Measurements from ENCODE around the gene MSX2. TPM values are rescaled to one million over a fixed set of nuclear protein-coding genes. Genes with fewer than 3 reads are reported as not detected.
A peak's percentile ranks its signal among the peaks of the same experiment; 100 is the strongest.

Gene MSX2
- total RNA-seq (0.79 TPM), polyA plus RNA-seq (not detected)

DNA sequence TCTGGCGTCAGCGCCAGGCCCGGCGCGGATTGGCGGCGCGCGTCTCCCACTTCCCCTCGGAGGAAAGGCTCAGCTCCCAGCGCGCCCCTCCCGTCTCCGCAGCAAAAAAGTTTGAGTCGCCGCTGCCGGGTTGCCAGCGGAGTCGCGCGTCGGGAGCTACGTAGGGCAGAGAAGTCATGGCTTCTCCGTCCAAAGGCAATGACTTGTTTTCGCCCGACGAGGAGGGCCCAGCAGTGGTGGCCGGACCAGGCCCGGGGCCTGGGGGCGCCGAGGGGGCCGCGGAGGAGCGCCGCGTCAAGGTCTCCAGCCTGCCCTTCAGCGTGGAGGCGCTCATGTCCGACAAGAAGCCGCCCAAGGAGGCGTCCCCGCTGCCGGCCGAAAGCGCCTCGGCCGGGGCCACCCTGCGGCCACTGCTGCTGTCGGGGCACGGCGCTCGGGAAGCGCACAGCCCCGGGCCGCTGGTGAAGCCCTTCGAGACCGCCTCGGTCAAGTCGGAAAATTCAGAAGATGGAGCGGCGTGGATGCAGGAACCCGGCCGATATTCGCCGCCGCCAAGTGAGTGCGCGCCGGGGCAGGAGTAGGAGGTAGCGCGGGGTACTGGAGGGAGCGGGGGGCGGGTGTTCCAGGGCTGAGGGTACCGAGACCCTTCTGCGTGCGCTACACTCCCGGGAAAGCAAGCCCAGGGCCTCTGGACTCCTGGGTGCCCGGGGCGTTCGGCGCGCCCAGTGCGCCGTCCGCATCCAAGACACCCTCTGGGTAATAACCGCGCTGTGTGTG is at the start of gene MSX2:
Gene MSX2, plus strand, starts transcription at position 99 of the 777 bp plus-strand sequence. Its CDS starts 78 bp downstream, at position 177.
- Mint-ChIP-seq H3K27ac (no peak within 1 kb of the TSS), H3K4me1 (peaks cover 0 to 15% (median 11%) of the 10 kb centered on the region in 4 donors), H3K4me3 (peak within 1 kb of the TSS in 3 of 4 donors; percentile 27 to 68 (median 36)), H3K9me3 (peaks cover 0 to 8% (median 0%) of the 10 kb centered on the region in 7 donors), H3K36me3 (no peaks in the 10 kb centered on the region), H3K27me3 (peaks cover 87% of the 10 kb centered on the region)
- Histone ChIP-seq H3K9me3 (ENCODE audit: control insufficient read depth in 2 of 2, low read length in 2 of 2) (no peaks in the 10 kb centered on the region), H3K27me3 (ENCODE audit: control insufficient read depth, insufficient read depth, low read length) (peaks cover 47% of the 10 kb centered on the region), H3K4me3 (ENCODE audit: low read depth, low read length) (peak within 1 kb of the TSS; percentile 31), H3K27ac (ENCODE audit: insufficient read depth, low read length, poor library complexity, severe bottlenecking) (no peak within 1 kb of the TSS), H3K4me1 (ENCODE audit: control insufficient read depth, insufficient read depth, low read length, poor library complexity, severe bottlenecking) (peaks cover 6% of the 10 kb centered on the region), H3K36me3 (ENCODE audit: control insufficient read depth, insufficient read depth, low read length) (no peaks in the 10 kb centered on the region)
- no peak for ATAC-seq (ENCODE audit: low read depth in 2 of 2)
- DNase-seq = peak in 1 of 3 donors; percentile 11

DNA sequence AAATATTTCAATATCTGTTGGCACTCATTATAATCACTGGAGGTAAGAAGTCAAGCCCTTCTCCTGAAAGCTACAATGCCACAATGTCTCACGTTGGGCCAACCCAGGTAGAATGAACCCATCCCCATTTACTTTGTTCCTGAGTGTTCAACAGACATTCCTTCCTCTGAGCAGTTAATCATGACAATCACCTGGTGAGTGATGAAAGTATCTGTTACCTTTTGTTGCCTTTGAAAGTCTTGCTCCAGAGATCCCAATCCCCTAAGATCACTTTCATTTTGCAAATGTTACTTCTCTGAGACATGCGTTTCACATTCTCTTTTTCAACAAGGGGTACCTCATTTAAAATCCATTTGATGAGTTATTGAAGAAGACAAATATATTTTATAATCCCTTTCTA is 49.3 kb upstream of the MSX2 start:
- no peak overlapping the region for H3K4me3 Mint-ChIP-seq
- no peaks in the 10 kb centered on the region for H3K36me3 Mint-ChIP-seq
- peaks cover 0 to 2% (median 0%) of the 10 kb centered on the region in 7 donors for H3K9me3 Mint-ChIP-seq
- H3K4me1 Mint-ChIP-seq = no peaks in the 10 kb centered on the region
- no peaks in the 10 kb centered on the region for H3K27me3 ChIP-seq (ENCODE audit: control insufficient read depth, insufficient read depth, low read length)
- no peaks in the 10 kb centered on the region for H3K9me3 ChIP-seq (ENCODE audit: control insufficient read depth in 2 of 2, low read length in 2 of 2)
- H3K4me3 ChIP-seq (ENCODE audit: low read depth, low read length) = no peak overlapping the region
- no peak for ATAC-seq (ENCODE audit: low read depth in 2 of 2)
- DNase-seq = no peak
- H3K27me3 Mint-ChIP-seq = peaks cover 4% of the 10 kb centered on the region
- no peak overlapping the region for H3K27ac Mint-ChIP-seq
- H3K36me3 ChIP-seq (ENCODE audit: control insufficient read depth, insufficient read depth, low read length) = no peaks in the 10 kb centered on the region
- no peaks in the 10 kb centered on the region for H3K4me1 ChIP-seq (ENCODE audit: control insufficient read depth, insufficient read depth, low read length, poor library complexity, severe bottlenecking)
- H3K27ac ChIP-seq (ENCODE audit: insufficient read depth, low read length, poor library complexity, severe bottlenecking) = no peak overlapping the region

DNA sequence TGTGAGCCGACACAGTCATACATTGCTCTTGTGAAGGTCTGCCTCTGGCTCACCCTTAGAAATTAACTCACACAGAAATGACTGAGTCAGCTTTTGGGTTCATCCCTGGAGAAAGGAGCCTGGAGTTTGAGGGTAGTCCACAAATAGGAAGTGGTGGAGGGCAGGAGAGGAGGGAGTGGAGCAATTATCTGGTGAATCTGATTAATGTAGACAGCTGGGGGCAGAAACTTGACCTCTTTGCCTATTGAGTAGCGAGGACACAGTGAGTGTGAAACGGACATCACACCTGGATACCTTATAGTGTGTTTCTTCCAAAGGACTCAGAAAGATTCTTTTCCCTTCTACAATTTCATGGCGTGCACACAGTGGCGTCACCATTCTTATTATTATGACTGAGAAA is 48.5 kb upstream of the MSX2 start:
- ATAC-seq (ENCODE audit: low read depth in 2 of 2) = no peak

DNA sequence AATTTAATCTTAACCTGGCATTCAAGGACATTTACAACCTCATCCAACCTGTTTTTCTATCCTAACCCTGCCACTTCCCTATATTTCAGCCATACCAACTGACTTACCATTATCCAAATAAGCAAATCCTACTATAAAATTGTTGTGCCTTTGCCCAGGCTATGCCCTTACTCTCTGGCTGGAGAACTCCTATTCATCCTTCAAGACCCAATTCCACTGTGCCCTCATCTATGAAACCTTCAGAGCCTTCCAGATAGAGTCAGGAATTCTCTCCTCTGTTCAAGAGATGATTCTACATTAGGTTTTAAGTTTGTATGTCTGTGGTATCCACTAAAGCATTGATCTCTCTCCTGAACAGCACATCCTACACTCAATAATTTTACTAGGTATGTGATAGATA is 46.3 kb upstream of the MSX2 start:
- no peaks in the 10 kb centered on the region for H3K9me3 ChIP-seq (ENCODE audit: control insufficient read depth in 2 of 2, low read length in 2 of 2)
- H3K27me3 ChIP-seq (ENCODE audit: control insufficient read depth, insufficient read depth, low read length) = no peaks in the 10 kb centered on the region
- no peak overlapping the region for H3K27ac ChIP-seq (ENCODE audit: insufficient read depth, low read length, poor library complexity, severe bottlenecking)
- H3K9me3 Mint-ChIP-seq = peaks cover 0 to 5% (median 0%) of the 10 kb centered on the region in 7 donors
- no peaks in the 10 kb centered on the region for H3K4me1 Mint-ChIP-seq
- no peak overlapping the region for H3K4me3 Mint-ChIP-seq
- H3K4me3 ChIP-seq (ENCODE audit: low read depth, low read length) = no peak overlapping the region
- ATAC-seq (ENCODE audit: low read depth in 2 of 2) (no peak), DNase-seq (no peak)
- H3K36me3 Mint-ChIP-seq = no peaks in the 10 kb centered on the region
- H3K27me3 Mint-ChIP-seq = no peaks in the 10 kb centered on the region
- no peaks in the 10 kb centered on the region for H3K36me3 ChIP-seq (ENCODE audit: control insufficient read depth, insufficient read depth, low read length)
- H3K4me1 ChIP-seq (ENCODE audit: control insufficient read depth, insufficient read depth, low read length, poor library complexity, severe bottlenecking) = no peaks in the 10 kb centered on the region
- H3K27ac Mint-ChIP-seq = no peak overlapping the region

More for the DNA sequence above, 48.5 kb upstream of the MSX2 start:
- H3K4me3 ChIP-seq (ENCODE audit: low read depth, low read length) = no peak overlapping the region
- H3K9me3 ChIP-seq (ENCODE audit: control insufficient read depth in 2 of 2, low read length in 2 of 2) = no peaks in the 10 kb centered on the region
- no peak overlapping the region for H3K4me3 Mint-ChIP-seq
- H3K4me1 Mint-ChIP-seq = no peaks in the 10 kb centered on the region
- no peaks in the 10 kb centered on the region for H3K27me3 ChIP-seq (ENCODE audit: control insufficient read depth, insufficient read depth, low read length)
- peaks cover 4% of the 10 kb centered on the region for H3K27me3 Mint-ChIP-seq
- DNase-seq = no peak
- H3K36me3 ChIP-seq (ENCODE audit: control insufficient read depth, insufficient read depth, low read length) = no peaks in the 10 kb centered on the region
- peaks cover 0 to 5% (median 0%) of the 10 kb centered on the region in 7 donors for H3K9me3 Mint-ChIP-seq
- no peaks in the 10 kb centered on the region for H3K36me3 Mint-ChIP-seq
- no peaks in the 10 kb centered on the region for H3K4me1 ChIP-seq (ENCODE audit: control insufficient read depth, insufficient read depth, low read length, poor library complexity, severe bottlenecking)
- H3K27ac ChIP-seq (ENCODE audit: insufficient read depth, low read length, poor library complexity, severe bottlenecking) = no peak overlapping the region
- peak overlapping the region in 1 of 3 donors; percentile 28 for H3K27ac Mint-ChIP-seq

DNA sequence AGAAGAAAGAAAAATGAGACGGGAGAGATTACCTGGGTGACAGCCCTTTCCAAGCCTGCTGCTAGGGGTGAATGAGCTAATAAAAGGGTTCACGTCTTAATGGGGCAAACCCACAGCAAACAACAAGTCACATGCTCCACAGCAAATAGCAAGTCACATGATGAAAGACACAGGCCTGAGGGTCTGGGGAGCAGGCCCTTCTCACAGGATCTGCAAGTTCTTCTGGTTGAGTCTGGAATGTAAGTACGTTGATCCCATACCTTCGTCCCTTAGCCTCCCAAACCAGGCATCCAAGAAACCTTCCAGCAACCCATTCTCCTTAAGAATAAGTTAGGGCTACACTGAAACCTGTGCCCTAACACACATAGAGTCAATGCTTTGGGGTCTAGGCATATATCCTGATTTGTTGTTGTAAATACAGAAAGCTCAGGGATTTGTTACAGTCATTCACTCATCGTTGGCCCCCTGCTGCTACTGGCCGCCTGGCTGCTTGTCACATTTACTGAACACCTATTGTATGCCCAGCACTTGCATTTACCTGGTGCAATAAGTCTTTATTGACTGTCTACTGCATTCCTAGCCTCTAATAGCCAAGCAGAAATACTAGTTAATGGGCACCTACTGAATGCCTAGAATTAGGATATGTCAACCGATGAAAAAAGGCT is 43.3 kb upstream of the MSX2 start:
- Mint-ChIP-seq H3K4me1 (no peaks in the 10 kb centered on the region), H3K27ac (no peak overlapping the region), H3K4me3 (no peak overlapping the region), H3K27me3 (no peaks in the 10 kb centered on the region), H3K36me3 (no peaks in the 10 kb centered on the region), H3K9me3 (peaks cover 0 to 7% (median 0%) of the 10 kb centered on the region in 7 donors)
- no peak for DNase-seq
- no peak for ATAC-seq (ENCODE audit: low read depth in 2 of 2)
- Histone ChIP-seq H3K27ac (ENCODE audit: insufficient read depth, low read length, poor library complexity, severe bottlenecking) (no peak overlapping the region), H3K4me3 (ENCODE audit: low read depth, low read length) (no peak overlapping the region), H3K36me3 (ENCODE audit: control insufficient read depth, insufficient read depth, low read length) (no peaks in the 10 kb centered on the region), H3K9me3 (ENCODE audit: control insufficient read depth in 2 of 2, low read length in 2 of 2) (peaks cover 0 to 2% of the 10 kb centered on the region in 2 experiments), H3K27me3 (ENCODE audit: control insufficient read depth, insufficient read depth, low read length) (no peaks in the 10 kb centered on the region), H3K4me1 (ENCODE audit: control insufficient read depth, insufficient read depth, low read length, poor library complexity, severe bottlenecking) (no peaks in the 10 kb centered on the region)

DNA sequence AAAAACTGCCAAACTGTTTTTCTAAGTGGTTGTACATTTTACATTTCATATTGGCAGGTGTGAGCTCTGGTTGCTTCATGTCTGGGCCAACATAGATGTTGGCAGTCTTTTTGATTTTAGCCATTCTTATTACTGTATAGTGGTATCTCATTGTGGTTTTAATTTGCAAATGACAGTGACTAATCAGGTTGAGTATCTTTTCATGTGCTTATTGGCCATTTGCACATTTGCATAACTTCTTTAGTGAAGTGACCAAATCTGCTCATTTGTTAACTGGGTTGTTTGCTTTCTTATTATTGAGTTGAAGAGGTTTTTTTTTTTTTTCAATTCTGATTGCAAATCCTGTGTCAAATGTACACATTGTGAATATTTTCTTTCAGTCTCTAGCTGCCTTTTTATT is 36.9 kb upstream of the MSX2 start:
- DNase-seq (no peak), ATAC-seq (ENCODE audit: low read depth in 2 of 2) (no peak)
- peaks cover 0 to 2% of the 10 kb centered on the region in 2 experiments for H3K9me3 ChIP-seq (ENCODE audit: control insufficient read depth in 2 of 2, low read length in 2 of 2)
- no peak overlapping the region for H3K4me3 ChIP-seq (ENCODE audit: low read depth, low read length)
- H3K36me3 ChIP-seq (ENCODE audit: control insufficient read depth, insufficient read depth, low read length) = no peaks in the 10 kb centered on the region
- H3K27me3 ChIP-seq (ENCODE audit: control insufficient read depth, insufficient read depth, low read length) = peaks cover 21% of the 10 kb centered on the region
- Mint-ChIP-seq H3K36me3 (no peaks in the 10 kb centered on the region), H3K27ac (no peak overlapping the region), H3K4me1 (peaks cover 0 to 3% (median 0%) of the 10 kb centered on the region in 4 donors), H3K27me3 (peaks cover 46% of the 10 kb centered on the region), H3K9me3 (peaks cover 0 to 6% (median 0%) of the 10 kb centered on the region in 7 donors), H3K4me3 (no peak overlapping the region)
- H3K27ac ChIP-seq (ENCODE audit: insufficient read depth, low read length, poor library complexity, severe bottlenecking) = no peak overlapping the region
- H3K4me1 ChIP-seq (ENCODE audit: control insufficient read depth, insufficient read depth, low read length, poor library complexity, severe bottlenecking) = no peaks in the 10 kb centered on the region

DNA sequence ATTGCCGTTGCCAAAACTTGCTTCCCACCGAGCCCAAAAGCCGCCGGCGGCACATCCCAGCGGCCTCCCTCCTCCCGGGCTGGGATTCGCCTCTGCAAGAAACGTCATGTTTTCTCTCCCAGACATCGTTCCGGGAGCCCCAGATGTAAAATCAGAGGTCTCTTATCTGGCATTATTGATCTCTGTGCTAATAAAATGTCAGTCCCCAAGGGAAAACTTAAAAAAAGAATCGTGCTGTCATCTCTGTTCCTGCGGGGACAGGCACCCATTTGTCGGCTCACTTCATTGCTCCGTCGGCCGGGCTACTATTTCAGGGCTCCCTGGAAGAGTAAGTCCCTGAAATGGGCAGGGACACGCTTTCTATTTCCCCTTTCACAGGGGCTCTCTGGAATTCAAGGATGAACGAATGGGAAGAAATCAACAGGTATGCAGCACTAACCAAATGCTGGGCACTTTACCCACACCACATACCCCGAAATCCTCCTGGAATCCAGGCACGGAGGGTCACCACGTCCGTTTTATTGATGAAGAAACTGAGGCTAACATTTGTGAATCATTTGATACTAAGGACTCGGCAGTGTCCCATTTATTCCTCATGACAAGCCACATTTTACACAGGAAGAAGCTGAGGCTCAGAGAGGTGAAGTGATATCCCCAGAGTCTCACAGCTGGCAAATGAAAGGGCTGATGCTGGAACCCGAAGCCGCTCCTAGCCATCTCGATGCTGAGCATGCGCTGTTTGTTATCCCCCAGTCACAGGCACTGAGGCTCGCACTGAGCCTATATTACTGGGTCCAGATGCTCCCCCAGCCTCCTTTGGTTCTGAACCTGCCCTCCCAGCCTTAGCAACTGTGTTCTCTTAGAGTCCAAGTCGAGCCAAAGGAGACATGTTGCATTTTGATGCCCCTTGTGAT is 35.7 kb upstream of the MSX2 start:
- Mint-ChIP-seq H3K9me3 (peaks cover 0 to 6% (median 0%) of the 10 kb centered on the region in 7 donors), H3K4me3 (no peak overlapping the region), H3K4me1 (peaks cover 0 to 3% (median 0%) of the 10 kb centered on the region in 4 donors), H3K27ac (no peak overlapping the region), H3K36me3 (no peaks in the 10 kb centered on the region), H3K27me3 (peaks cover 58% of the 10 kb centered on the region)
- H3K36me3 ChIP-seq (ENCODE audit: control insufficient read depth, insufficient read depth, low read length) = no peaks in the 10 kb centered on the region
- no peak overlapping the region for H3K4me3 ChIP-seq (ENCODE audit: low read depth, low read length)
- no peak overlapping the region for H3K27ac ChIP-seq (ENCODE audit: insufficient read depth, low read length, poor library complexity, severe bottlenecking)
- peaks cover 0 to 2% of the 10 kb centered on the region in 2 experiments for H3K9me3 ChIP-seq (ENCODE audit: control insufficient read depth in 2 of 2, low read length in 2 of 2)
- DNase-seq (no peak), ATAC-seq (ENCODE audit: low read depth in 2 of 2) (no peak)
- peaks cover 22% of the 10 kb centered on the region for H3K27me3 ChIP-seq (ENCODE audit: control insufficient read depth, insufficient read depth, low read length)
- no peaks in the 10 kb centered on the region for H3K4me1 ChIP-seq (ENCODE audit: control insufficient read depth, insufficient read depth, low read length, poor library complexity, severe bottlenecking)
